LoVo (cell line): ENCODE measurements around the gene GULP1.
A peak's percentile ranks its signal among the peaks of the same experiment; 100 is the strongest.

Experiments
- DNase-seq: peaks from one replicate; pipeline ENCODE4 v3.0.0-alpha.2; 2016; ENCODE audit warnings: low spot score

Gene GULP1

GRCh38 chr2:188367164-188367563 lies 75.5 kb downstream of the GULP1 start:
- no peak for DNase-seq

GRCh38 chr2:188369365-188369764 lies 77.7 kb downstream of the GULP1 start:
- peak; percentile 46 for DNase-seq

- DNase-seq = no peak
Measured at GRCh38 chr2:188378371-188378950, 86.8 kb downstream of the GULP1 start.

GRCh38 chr2:188379748-188380147 lies 88.1 kb downstream of the GULP1 start:
- DNase-seq = no peak

- DNase-seq = no peak
Measured at GRCh38 chr2:188380280-188380679, 88.6 kb downstream of the GULP1 start.

- peak; percentile 72 for DNase-seq
Measured at GRCh38 chr2:188381614-188382013, 89.9 kb downstream of the GULP1 start.

GRCh38 chr2:188382107-188382506 lies 90.4 kb downstream of the GULP1 start:
- DNase-seq = no peak

- no peak for DNase-seq
Measured at GRCh38 chr2:188383158-188383557, 91.5 kb downstream of the GULP1 start.

GRCh38 chr2:188385857-188386256 lies 94.2 kb downstream of the GULP1 start:
- no peak for DNase-seq

- no peak for DNase-seq
Measured at GRCh38 chr2:188388831-188389230, 97.2 kb downstream of the GULP1 start.

- DNase-seq = no peak
Measured at GRCh38 chr2:188391354-188391753, 99.7 kb downstream of the GULP1 start.

GRCh38 chr2:188394931-188395472 lies 103.3 kb downstream of the GULP1 start:
- DNase-seq = no peak

GRCh38 chr2:188395903-188396689 lies 104.4 kb downstream of the GULP1 start:
- no peak for DNase-seq

- DNase-seq = no peak
Measured at GRCh38 chr2:188399159-188399558, 107.5 kb downstream of the GULP1 start.

- no peak for DNase-seq
Measured at GRCh38 chr2:188403676-188404075, 112.0 kb downstream of the GULP1 start.

- DNase-seq = no peak
Measured at GRCh38 chr2:188404341-188405004, 112.8 kb downstream of the GULP1 start.

GRCh38 chr2:188406414-188406813 lies 114.7 kb downstream of the GULP1 start:
- DNase-seq = no peak

- DNase-seq = no peak
Measured at GRCh38 chr2:188410504-188411235, 119.0 kb downstream of the GULP1 start.

- no peak for DNase-seq
Measured at GRCh38 chr2:188412190-188412589, 120.5 kb downstream of the GULP1 start.

- no peak for DNase-seq
Measured at GRCh38 chr2:188414411-188414810, 122.7 kb downstream of the GULP1 start.

GRCh38 chr2:188414869-188415753 lies 123.4 kb downstream of the GULP1 start:
- DNase-seq = no peak
